ENCODE measurements around the gene CNOT6. TPM values are rescaled to one million over a fixed set of nuclear protein-coding genes. Genes with fewer than 3 reads are reported as not detected.

Gene CNOT6
- total and polyA plus RNA-seq, 10 of the 15 experiments (the other 5 are each of a cell fraction or from before 2014, with no cell fraction given): 3.8 to 22.1 (median 12.1) TPM

DNA sequence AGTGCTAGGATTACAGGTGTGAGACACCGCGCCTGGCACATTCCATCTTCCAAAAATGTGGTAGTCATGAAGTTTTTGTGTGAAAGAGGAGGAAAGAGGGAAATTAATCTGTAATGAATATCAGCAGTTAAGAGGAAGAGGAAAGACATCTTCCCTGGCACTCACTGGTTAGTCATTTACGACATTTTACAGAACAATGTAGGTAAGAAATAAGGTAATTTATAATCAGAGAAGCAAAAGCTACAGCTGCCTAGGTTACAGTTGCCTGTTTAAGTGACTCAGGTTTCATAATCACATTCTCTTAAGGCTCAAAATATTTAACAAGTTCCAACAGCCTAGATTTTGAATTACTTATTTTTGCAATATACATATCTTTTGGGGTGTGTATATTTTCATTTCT, 26.9 kb downstream of the CNOT6 start:
- Histone ChIP-seq H3K4me1 (ENCODE audit: control insufficient read depth, insufficient read depth, low read length) (peaks cover 20% of the 10 kb centered on the region), H3K27ac (ENCODE audit: control insufficient read depth, insufficient read depth) (no peak overlapping the region), H3K9ac (ENCODE audit: control insufficient read depth, insufficient read depth, low read length) (no peak overlapping the region), H3K79me2 (ENCODE audit: control insufficient read depth, insufficient read depth, low read length) (peaks cover 73% of the 10 kb centered on the region), H3K4me3 (no peak overlapping the region), H3K27me3 (replicated peaks in 1 of 2; ENCODE audit: control insufficient read depth in 2 of 2, insufficient read depth in 2 of 2, low read length in 1 of 2) (no peaks in the 10 kb centered on the region), H3K4me2 (ENCODE audit: control insufficient read depth, insufficient read depth) (no peak overlapping the region), H4K20me1 (ENCODE audit: control insufficient read depth, insufficient read depth) (0 out of 2 replicates have a peak, but pooled peaks cover 3% of the 10 kb centered on the region), H3K36me3 (ENCODE audit: control insufficient read depth in 2 of 2, insufficient read depth in 2 of 2, low read length in 1 of 2) (no peaks in the 10 kb centered on the region; a peak in 1 of 4 replicates), H3K9me3 (replicated peaks; ENCODE audit: control insufficient read depth, insufficient read depth, low read length) (peaks cover 3% of the 10 kb centered on the region; the same call in 2 of the 3 replicates), H2AFZ (ENCODE audit: control insufficient read depth, low read depth, low read length) (no peak overlapping the region)
- BruUV-seq (replicated peaks): no TSS peak
- TF ChIP-seq MXI1 (IDR thresholded peaks at IDR 0.05; ENCODE audit: low read depth, low read length) (no peak), ZBED1 (IDR thresholded peaks at IDR 0.05; ENCODE audit: borderline replicate concordance) (no peak)
- ChIA-PET CTCF (no interaction called here), RAD21 (ENCODE audit: unreplicated experiment) (no interaction called here), POLR2A (interaction anchor here (1.7 kb wide), 1 partner anchor 15 kb away, joined by 4 read pairs; no protein-coding TSS in a partner anchor), SMC1A (ENCODE audit: uncharacterized antibody, unreplicated experiment) (no interaction called here)
- in situ Hi-C loops (cut with MboI): no loop called here
- FAIRE-seq (no peak), DNase-seq (ENCODE audit: low read depth, low spot score) (no peak), ATAC-seq (no peak)
- 100% methylated on average over 3 of the region's 3 CpGs for WGBS (ENCODE audit: insufficient coverage, insufficient replicate concordance, low lambda C conversion rate, missing lambda C conversion rate)
- intact Hi-C loops (cut with micrococcal nuclease; ENCODE audit: unreplicated experiment): no loop called here

GRCh38 chr5:180521591-180521990, 27.4 kb downstream of the CNOT6 start:
- Histone ChIP-seq H3K36me3 (ENCODE audit: control insufficient read depth in 2 of 2, insufficient read depth in 2 of 2, low read length in 1 of 2) (no peaks in the 10 kb centered on the region; a peak in 1 of 4 replicates), H3K4me1 (ENCODE audit: control insufficient read depth, insufficient read depth, low read length) (peaks cover 20% of the 10 kb centered on the region)
- 100% methylated on average over 1 of the region's 1 CpG for WGBS (ENCODE audit: insufficient coverage, insufficient replicate concordance, low lambda C conversion rate, missing lambda C conversion rate)
- TF ChIP-seq E2F8 (IDR thresholded peaks at IDR 0.05; ENCODE audit: low read depth, partially characterized antibody) (no peak), NBN (IDR thresholded peaks at IDR 0.05) (no peak), DPF2 (IDR thresholded peaks at IDR 0.05) (no peak), RAD51 (IDR thresholded peaks at IDR 0.05) (no peak), MTA2 (IDR thresholded peaks at IDR 0.05; ENCODE audit: low read depth) (no peak), JUND (IDR thresholded peaks at IDR 0.05; ENCODE audit: low read depth, low read length) (no peak)
- TF ChIP-seq, protein P1, sequence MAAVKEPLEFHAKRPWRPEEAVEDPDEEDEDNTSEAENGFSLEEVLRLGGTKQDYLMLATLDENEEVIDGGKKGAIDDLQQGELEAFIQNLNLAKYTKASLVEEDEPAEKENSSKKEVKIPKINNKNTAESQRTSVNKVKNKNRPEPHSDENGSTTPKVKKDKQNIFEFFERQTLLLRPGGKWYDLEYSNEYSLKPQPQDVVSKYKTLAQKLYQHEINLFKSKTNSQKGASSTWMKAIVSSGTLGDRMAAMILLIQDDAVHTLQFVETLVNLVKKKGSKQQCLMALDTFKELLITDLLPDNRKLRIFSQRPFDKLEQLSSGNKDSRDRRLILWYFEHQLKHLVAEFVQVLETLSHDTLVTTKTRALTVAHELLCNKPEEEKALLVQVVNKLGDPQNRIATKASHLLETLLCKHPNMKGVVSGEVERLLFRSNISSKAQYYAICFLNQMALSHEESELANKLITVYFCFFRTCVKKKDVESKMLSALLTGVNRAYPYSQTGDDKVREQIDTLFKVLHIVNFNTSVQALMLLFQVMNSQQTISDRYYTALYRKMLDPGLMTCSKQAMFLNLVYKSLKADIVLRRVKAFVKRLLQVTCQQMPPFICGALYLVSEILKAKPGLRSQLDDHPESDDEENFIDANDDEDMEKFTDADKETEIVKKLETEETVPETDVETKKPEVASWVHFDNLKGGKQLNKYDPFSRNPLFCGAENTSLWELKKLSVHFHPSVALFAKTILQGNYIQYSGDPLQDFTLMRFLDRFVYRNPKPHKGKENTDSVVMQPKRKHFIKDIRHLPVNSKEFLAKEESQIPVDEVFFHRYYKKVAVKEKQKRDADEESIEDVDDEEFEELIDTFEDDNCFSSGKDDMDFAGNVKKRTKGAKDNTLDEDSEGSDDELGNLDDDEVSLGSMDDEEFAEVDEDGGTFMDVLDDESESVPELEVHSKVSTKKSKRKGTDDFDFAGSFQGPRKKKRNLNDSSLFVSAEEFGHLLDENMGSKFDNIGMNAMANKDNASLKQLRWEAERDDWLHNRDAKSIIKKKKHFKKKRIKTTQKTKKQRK (IDR thresholded peaks at IDR 0.05; ENCODE audit: low read depth, low read length): no peak
- TF ChIP-seq, protein P2, sequence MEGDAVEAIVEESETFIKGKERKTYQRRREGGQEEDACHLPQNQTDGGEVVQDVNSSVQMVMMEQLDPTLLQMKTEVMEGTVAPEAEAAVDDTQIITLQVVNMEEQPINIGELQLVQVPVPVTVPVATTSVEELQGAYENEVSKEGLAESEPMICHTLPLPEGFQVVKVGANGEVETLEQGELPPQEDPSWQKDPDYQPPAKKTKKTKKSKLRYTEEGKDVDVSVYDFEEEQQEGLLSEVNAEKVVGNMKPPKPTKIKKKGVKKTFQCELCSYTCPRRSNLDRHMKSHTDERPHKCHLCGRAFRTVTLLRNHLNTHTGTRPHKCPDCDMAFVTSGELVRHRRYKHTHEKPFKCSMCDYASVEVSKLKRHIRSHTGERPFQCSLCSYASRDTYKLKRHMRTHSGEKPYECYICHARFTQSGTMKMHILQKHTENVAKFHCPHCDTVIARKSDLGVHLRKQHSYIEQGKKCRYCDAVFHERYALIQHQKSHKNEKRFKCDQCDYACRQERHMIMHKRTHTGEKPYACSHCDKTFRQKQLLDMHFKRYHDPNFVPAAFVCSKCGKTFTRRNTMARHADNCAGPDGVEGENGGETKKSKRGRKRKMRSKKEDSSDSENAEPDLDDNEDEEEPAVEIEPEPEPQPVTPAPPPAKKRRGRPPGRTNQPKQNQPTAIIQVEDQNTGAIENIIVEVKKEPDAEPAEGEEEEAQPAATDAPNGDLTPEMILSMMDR (IDR thresholded peaks at IDR 0.05 in 2 of 3, conservative IDR thresholded peaks at IDR 0.05 in 1 of 3; ENCODE audit: control insufficient read depth in 2 of 3, extremely low read depth in 1 of 3, insufficient read depth in 1 of 3, low read depth in 3 of 3, low read length in 3 of 3): no peak

More at GRCh38 chr5:180521591-180521990, 27.4 kb downstream of the CNOT6 start:
- no peak for FAIRE-seq
- Histone ChIP-seq H3K27ac (ENCODE audit: control insufficient read depth, insufficient read depth) (no peak overlapping the region), H3K79me2 (ENCODE audit: control insufficient read depth, insufficient read depth, low read length) (peaks cover 75% of the 10 kb centered on the region), H3K4me2 (ENCODE audit: control insufficient read depth, insufficient read depth) (no peak overlapping the region), H2AFZ (ENCODE audit: control insufficient read depth, low read depth, low read length) (no peak overlapping the region), H3K27me3 (replicated peaks in 1 of 2; ENCODE audit: control insufficient read depth in 2 of 2, insufficient read depth in 2 of 2, low read length in 1 of 2) (no peaks in the 10 kb centered on the region), H3K9ac (ENCODE audit: control insufficient read depth, insufficient read depth, low read length) (no peak overlapping the region), H4K20me1 (ENCODE audit: control insufficient read depth, insufficient read depth) (0 out of 2 replicates have a peak, but pooled peaks cover 3% of the 10 kb centered on the region), H3K4me3 (no peak overlapping the region), H3K9me3 (replicated peaks; ENCODE audit: control insufficient read depth, insufficient read depth, low read length) (peaks cover 3% of the 10 kb centered on the region; the same call in 2 of the 3 replicates)
- no peak for ATAC-seq
- BruUV-seq (replicated peaks): no TSS peak
- DNase-seq (ENCODE audit: low read depth, low spot score): no peak
- CTCF ChIA-PET: no interaction called here
- POLR2A ChIA-PET: interaction anchor here (1.7 kb wide), 1 partner anchor 15 kb away, joined by 4 read pairs; no protein-coding TSS in a partner anchor
- RAD21 ChIA-PET (ENCODE audit: unreplicated experiment): no interaction called here
- SMC1A ChIA-PET (ENCODE audit: uncharacterized antibody, unreplicated experiment): no interaction called here
- intact Hi-C loops (cut with micrococcal nuclease; ENCODE audit: unreplicated experiment): no loop called here
- in situ Hi-C loops (cut with MboI): no loop called here

Measured in GM12878 (cell line).